Hair follicle dermal papilla cell (primary cell): ENCODE results near the gene AKAP14. TPM values are rescaled to one million over a fixed set of nuclear protein-coding genes. Genes with fewer than 3 reads are reported as not detected.

Experiments
- total RNA-seq: library from RNA; depleted of rRNA; stranded (reverse); fragments of >200 nt; gene quantifications from 2 replicates; pipeline ENCODE4 v1.2.3, GENCODE V29; 2012

Gene AKAP14
- not detected in 2 replicates for total RNA-seq

DNA sequence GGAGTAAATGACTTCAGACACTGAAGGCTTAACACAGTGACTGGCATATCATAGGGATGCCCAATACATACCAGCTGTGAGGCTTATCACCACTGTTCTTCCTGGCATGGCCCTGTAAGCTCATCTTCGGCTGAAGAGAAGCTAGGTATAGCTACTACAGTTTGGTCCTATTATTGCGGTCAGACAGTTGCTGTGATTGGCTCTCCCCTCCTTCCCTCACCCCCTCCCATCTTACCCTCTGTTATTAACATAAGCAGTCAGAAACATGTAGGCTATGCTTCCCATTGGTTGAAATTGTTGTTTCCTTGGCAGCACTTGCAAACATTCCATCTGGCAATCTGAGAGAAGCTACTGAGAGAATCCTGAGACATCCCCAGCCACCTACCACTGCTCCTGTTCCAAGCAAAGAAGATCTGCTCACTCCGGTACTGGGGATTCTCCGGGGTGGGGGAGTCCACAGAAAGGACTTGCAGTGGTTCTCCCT, at the start of gene AKAP14:
AKAP14 (plus strand) TSS at position 51 of the 484 bp plus-strand sequence. CDS start 7,331 bp downstream, outside the sequence.

DNA sequence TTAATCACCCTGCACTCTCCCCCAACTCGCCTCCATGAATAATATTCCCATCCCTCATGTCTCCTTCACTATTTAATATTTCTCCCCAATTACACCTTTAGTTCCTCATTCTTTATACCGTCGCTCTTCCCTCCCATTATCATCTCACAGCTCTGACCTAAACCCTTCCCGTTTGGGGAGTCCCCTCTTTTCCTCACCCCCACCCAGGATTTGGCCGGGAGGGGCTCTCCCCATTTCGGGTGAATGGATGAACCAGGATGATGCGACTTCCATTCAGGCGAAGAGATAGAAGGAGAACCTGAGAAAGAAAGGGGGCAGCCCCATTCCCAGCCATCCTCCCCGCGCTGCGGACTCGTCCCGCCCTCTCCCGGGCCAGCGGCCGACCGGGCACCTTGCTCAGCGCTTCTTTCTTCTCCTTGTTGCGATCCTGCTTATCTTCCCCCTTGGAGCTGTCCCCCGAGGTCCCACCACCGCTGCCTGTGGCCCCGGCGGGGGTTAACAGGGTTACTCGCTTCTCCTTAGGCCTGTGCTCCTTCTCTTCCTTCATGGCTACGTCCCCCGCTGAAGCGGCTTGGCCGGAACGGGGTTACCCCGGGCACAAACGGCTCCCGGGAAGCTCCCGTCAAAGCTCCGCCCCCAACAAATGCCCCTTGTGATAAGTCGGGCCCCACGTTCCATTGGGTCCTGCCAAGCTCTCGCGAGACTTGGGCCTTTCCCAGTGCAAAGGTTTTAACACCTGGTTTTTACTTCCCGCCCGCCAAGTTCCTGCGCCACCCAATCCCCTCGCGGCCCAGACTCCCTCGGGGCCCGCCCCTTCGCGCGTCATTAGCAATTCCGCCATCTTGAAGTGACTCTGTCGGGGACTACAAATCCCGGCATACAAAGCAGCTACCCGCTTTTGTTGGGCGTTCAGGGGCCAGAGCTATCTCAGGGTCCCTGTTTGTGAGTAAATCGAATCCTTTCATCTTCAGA, 43.0 kb upstream of the AKAP14 start, which contains the start of gene UPF3B:
UPF3B (minus strand) TSS at position 582 of the 972 bp plus-strand sequence; CDS start at position 547, 35 bp downstream.

DNA sequence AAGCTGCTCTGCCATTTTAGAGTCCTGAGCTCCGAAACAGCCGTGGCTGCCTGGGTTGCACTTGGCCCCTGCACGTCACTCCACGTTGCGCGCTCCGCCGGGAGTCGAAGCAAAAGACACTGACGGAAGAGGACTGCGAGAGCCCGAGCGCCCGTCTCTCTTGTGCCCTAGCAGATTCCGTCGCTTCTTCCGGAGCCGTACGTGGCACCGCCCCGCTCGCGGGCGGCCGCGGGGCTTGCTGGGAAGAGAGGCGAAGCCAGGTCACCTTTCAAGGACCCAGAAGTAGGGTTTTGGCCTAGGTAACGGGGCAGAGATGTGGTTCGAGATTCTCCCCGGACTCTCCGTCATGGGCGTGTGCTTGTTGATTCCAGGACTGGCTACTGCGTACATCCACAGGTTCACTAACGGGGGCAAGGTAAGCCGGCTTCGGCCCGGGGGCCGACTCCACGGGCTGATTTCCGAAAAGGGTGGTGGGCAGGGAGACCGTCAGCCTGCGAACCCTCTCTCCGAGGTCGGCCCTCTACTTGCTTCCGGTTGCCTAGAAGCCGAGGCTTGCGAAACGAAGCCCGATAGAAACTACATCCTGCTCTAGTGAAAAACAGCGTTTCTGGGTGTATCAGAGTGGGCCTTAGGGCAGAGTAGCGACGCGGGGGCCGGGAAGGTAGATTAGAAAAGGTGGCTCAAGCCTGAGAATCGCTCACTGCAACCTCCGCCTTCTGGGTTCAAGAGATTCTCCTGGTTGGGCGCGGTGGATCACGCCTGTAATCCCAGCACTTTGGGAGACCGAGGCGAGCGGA, 23.9 kb upstream of the AKAP14 start, which contains the start of the genes NDUFA1 and RNF113A:
NDUFA1 (plus strand) TSS at position 234 of the 797 bp plus-strand sequence; CDS start at position 314, 80 bp downstream.
RNF113A (minus strand) TSS at position 135 of the 797 bp plus-strand sequence; CDS start at position 15, 120 bp downstream.

DNA sequence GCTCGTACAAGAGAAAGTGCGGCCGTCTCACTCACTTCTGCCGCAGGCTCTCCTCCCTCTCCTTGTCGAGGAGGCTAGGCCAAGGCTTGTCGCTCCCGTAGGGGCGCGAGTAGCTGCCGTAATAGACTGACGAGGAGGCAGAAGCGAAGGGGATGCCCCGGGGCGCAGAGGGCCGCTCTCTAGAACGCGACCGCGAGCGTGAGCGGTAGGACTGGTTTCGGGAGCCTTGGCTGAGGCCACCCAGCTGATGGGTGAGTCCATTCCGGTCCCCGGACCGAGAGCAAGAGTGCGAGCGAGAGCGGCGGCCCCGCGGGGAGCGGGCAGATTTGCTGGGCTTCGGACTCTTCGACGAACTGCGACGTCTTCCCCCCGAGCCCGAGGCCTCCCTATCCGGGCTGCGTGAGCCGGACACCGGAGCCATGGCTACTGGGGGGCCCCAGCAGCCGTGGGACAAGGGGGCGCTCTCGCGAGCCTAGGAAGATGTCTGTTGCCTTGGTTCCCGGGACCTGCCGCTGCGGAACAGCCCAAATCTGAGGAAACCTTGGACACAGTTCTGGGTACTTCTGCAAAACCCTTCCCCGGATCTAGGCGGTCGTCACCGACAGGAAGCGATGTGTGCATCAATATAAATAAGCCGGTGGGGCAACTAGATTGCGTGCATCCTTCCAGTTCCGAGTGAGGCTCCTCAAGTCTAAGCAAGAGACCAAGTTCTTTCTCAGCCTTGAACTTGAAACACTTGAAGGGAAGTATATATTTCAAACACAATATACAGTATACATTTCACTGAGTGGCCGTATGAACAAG, 47.7 kb downstream of the AKAP14 start, which contains the start of gene NKAP:
NKAP (minus strand) TSS at position 567 of the 804 bp plus-strand sequence; CDS start at position 421, 146 bp downstream.

Other genes starting within 250 kb of the AKAP14 start
- gene SEPTIN6, start 202.7 kb upstream of the AKAP14 start, total RNA-seq = 34.6 and 41.1 TPM in 2 replicates
- gene SOWAHD, start 137.3 kb upstream of the AKAP14 start, total RNA-seq = 0.49 and 0.97 TPM in 2 replicates
- gene RPL39, start 104.3 kb upstream of the AKAP14 start, total RNA-seq = 638 and 914 TPM in 2 replicates
- gene UPF3B, start 42.9 kb upstream of the AKAP14 start, total RNA-seq = 0.61 and 0.97 TPM in 2 replicates
- 12.8 and 12.9 TPM in 2 replicates for gene RNF113A, start 24.2 kb upstream of the AKAP14 start, total RNA-seq
- 17.7 and 19.9 TPM in 2 replicates for gene NDUFA1, start 24.1 kb upstream of the AKAP14 start, total RNA-seq
- gene NKAP, start 47.9 kb downstream of the AKAP14 start, total RNA-seq = 2.8 and 3.6 TPM in 2 replicates
- gene RHOXF2B, start 181.8 kb downstream of the AKAP14 start, total RNA-seq = not detected in 2 replicates
- not detected in 2 replicates for gene RHOXF1, start 220.0 kb downstream of the AKAP14 start, total RNA-seq